ENCODE measurements around the gene SYT4. TPM values are rescaled to one million over a fixed set of nuclear protein-coding genes. Genes with fewer than 3 reads are reported as not detected.

The SYT4 gene
- total and polyA plus RNA-seq, 2 of the 4 experiments (the other 2 are of a cell fraction): not detected

- Histone ChIP-seq H3K9ac (ENCODE audit: low read depth, low read length) (no peak overlapping the region), H3K79me1 (ENCODE audit: low read depth in 1 of 2, low read length in 2 of 2) (no peaks in the 10 kb centered on the region), H3K9me3 (ENCODE audit: control insufficient read depth, insufficient read depth, low read length) (no peaks in the 10 kb centered on the region), H2BK15ac (ENCODE audit: low read depth, low read length) (no peak overlapping the region), H2BK120ac (ENCODE audit: low read depth, low read length) (no peak overlapping the region), H3K4me1 (ENCODE audit: control insufficient read depth, insufficient read depth, low read length) (no peaks in the 10 kb centered on the region), H3K36me3 (ENCODE audit: control insufficient read depth, insufficient read depth, low read length) (no peaks in the 10 kb centered on the region), H3K4me3 (ENCODE audit: insufficient read depth, low read depth, low read length) (no peak overlapping the region), H3K14ac (replicated peaks; ENCODE audit: low read depth, low read length) (no peak overlapping the region), H3K56ac (ENCODE audit: extremely low read depth, insufficient read depth, low read length) (no peak overlapping the region), H2AFZ (replicated peaks; ENCODE audit: low read length, poor library complexity) (no peak overlapping the region), H2BK20ac (ENCODE audit: low read depth, low read length) (no peak overlapping the region), H2BK5ac (ENCODE audit: low read depth, low read length, poor library complexity, severe bottlenecking) (no peak overlapping the region), H4K91ac (ENCODE audit: insufficient read depth, low read depth, low read length) (no peak overlapping the region), H2AK5ac (ENCODE audit: low read depth, low read length) (no peak overlapping the region), H3K9me1 (ENCODE audit: insufficient read depth, low read length) (no peaks in the 10 kb centered on the region), H3K4me2 (ENCODE audit: low read depth, low read length) (no peak overlapping the region), H3K27me3 (ENCODE audit: control insufficient read depth, insufficient read depth, low read length) (no peaks in the 10 kb centered on the region), H3K23ac (ENCODE audit: low read depth, low read length) (no peak overlapping the region), H4K5ac (ENCODE audit: low read depth, low read length) (no peak overlapping the region), H3K18ac (ENCODE audit: low read depth, low read length) (no peak overlapping the region), H4K8ac (ENCODE audit: low read depth in 2 of 2, low read length in 2 of 2) (no peak overlapping the region), H2AK9ac (replicated peaks; ENCODE audit: low read depth, low read length, poor library complexity) (no peak overlapping the region), H3K4ac (ENCODE audit: low read depth, low read length) (no peak overlapping the region), H3K27ac (ENCODE audit: insufficient read depth, low read length) (no peak overlapping the region), H4K20me1 (ENCODE audit: insufficient read depth, low read length) (no peaks in the 10 kb centered on the region)
- no peak for TF ChIP-seq RCOR1 (IDR thresholded peaks at IDR 0.05; ENCODE audit: insufficient replicate concordance, low read length)
- TF ChIP-seq MAFK (IDR thresholded peaks at IDR 0.05; ENCODE audit: low read depth, low read length): no peak
- TF ChIP-seq CTCF (conservative IDR thresholded peaks at IDR 0.05; ENCODE audit: low read depth, low read length): no peak
- TF ChIP-seq POLR2A (IDR thresholded peaks at IDR 0.05; ENCODE audit: low read depth, low read length): no peak
- TF ChIP-seq NFE2L2 (IDR thresholded peaks at IDR 0.05; ENCODE audit: low read depth, low read length): no peak
- no peak for TF ChIP-seq SMC3 (IDR thresholded peaks at IDR 0.05; ENCODE audit: low read depth, low read length)
- TF ChIP-seq USF2 (IDR thresholded peaks at IDR 0.05; ENCODE audit: low read depth, low read length): no peak
- TF ChIP-seq RAD21 (IDR thresholded peaks at IDR 0.05; ENCODE audit: low read length): no peak
- no peak for TF ChIP-seq CHD1 (IDR thresholded peaks at IDR 0.05; ENCODE audit: low read depth, low read length)
- TF ChIP-seq CEBPB (IDR thresholded peaks at IDR 0.05; ENCODE audit: low read depth, low read length): no peak
- no peak for TF ChIP-seq FOS (IDR thresholded peaks at IDR 0.05; ENCODE audit: low read depth, low read length)
- TF ChIP-seq RFX5 (IDR thresholded peaks at IDR 0.05; ENCODE audit: low read depth, low read length): no peak
- TF ChIP-seq BHLHE40 (IDR thresholded peaks at IDR 0.05; ENCODE audit: low read depth, low read length): no peak
- no peak for TF ChIP-seq MAZ (IDR thresholded peaks at IDR 0.05; ENCODE audit: borderline replicate concordance, low read depth, low read length)
- no peak for TF ChIP-seq MXI1 (IDR thresholded peaks at IDR 0.05; ENCODE audit: borderline replicate concordance, low read depth, low read length)
- TF ChIP-seq ELK1 (IDR thresholded peaks at IDR 0.05; ENCODE audit: borderline replicate concordance, low read depth, low read length): no peak
- DNase-seq: no peak
- 92% methylated on average over 4 of the region's 16 CpGs; no CpG with 5 or more reads in 1 of the 2 experiments for WGBS, 2 experiments (ENCODE audit: extremely low coverage in 2 of 2, insufficient read length in 1 of 2)
- in situ Hi-C loops (cut with MboI; ENCODE audit: low sequenced_read_pairs) (loop anchor here (25.0 kb wide), 1 partner anchor 96 kb away; no protein-coding TSS in a partner anchor), intact Hi-C loops (cut with micrococcal nuclease) (no loop called here), dilution Hi-C loops (cut with HindIII; ENCODE audit: low sequenced_read_pairs, unreplicated experiment) (no loop called here)
- ATAC-seq (ENCODE audit: low read depth): no peak
- ChIA-PET POLR2A (ENCODE audit: unreplicated experiment) (no interaction called here), CTCF (no interaction called here)
- BruUV-seq (replicated peaks): no TSS peak
These were observed 6.0 kb upstream of the SYT4 start for GRCh38 chr18:43283299-43283698.
